Thyroid gland (tissue), 4 donors: ENCODE data around the gene RARRES1. TPM values are rescaled to one million over a fixed set of nuclear protein-coding genes. Genes with fewer than 3 reads are reported as not detected.

Experiments
- DNase-seq, 2 donors: peaks; one replicate each; pipeline ENCODE4 v3.0.0-alpha.2; 2019
- H3K27ac ChIP-seq, 3 donors: fragments of 200-600 bp; sonication (generic); 1 replicate in 2 of 3; 2 replicates in 1 of 3; pipeline ENCODE4 v1.5.1; 2016 to 2019; ENCODE audit warnings: mild to moderate bottlenecking in 1 of 3, moderate library complexity in 1 of 3
- H3K27me3 ChIP-seq: fragments of 200-600 bp; sonication (generic); one replicate; pipeline ENCODE4 v1.5.1; 2019
- H3K36me3 ChIP-seq, 2 donors: fragments of 200-600 bp; sonication (generic); one replicate each; pipeline ENCODE4 v1.5.1; 2016 to 2019
- H3K4me1 ChIP-seq, 2 donors: fragments of 200-600 bp; sonication (generic); one replicate each; pipeline ENCODE4 v1.5.1; 2017 to 2019
- H3K4me3 ChIP-seq, 3 donors: fragments of 200-600 bp; sonication (generic); replicated peaks in 1 of 3; 1 replicate in 2 of 3; 2 replicates in 1 of 3; pipeline ENCODE4 v1.5.1; 2016; ENCODE audit warnings: mild to moderate bottlenecking in 1 of 3
- H3K9me3 ChIP-seq: fragments of 200-600 bp; sonication (generic); one replicate; pipeline ENCODE4 v1.5.1; 2017
- POLR2A ChIP-seq, 2 donors: fragments of 450-650 bp; IDR thresholded peaks; one replicate each; pipeline ENCODE4 v1.6.1; 2017; ENCODE audit warnings: antibody characterized with exemption in 2 of 2, mild to moderate bottlenecking in 2 of 2, moderate library complexity in 1 of 2
- WGBS, 2 donors: methylation state at CpG; one replicate each; pipeline ENCODE4 v1.1.5; 2017; 5-methylcytosine and 5-hydroxymethylcytosine counted together
- intact Hi-C: fragments of 100-400 bp; cut with DNase I; formaldehyde crosslinking; loops from one replicate; pipeline ENCODE4 v1.15.1; 2023
- small RNA-seq: library from RNA; depleted of rRNA; stranded (forward); fragments of <200 nt; gene quantifications from one replicate; pipeline ENCODE3, GENCODE V24; 2016
- total RNA-seq, 4 donors: library from RNA; depleted of rRNA; stranded (reverse); fragments of >200 nt; gene quantifications; one replicate each; pipeline ENCODE4 v1.2.3, GENCODE V29; 2016
- TF ChIP-seq, protein P1 (sequence below), 6 experiments: fragments of 200-600 bp in 3 of 6; fragments of 450-650 bp in 3 of 6; sonication (generic) in 3 of 6; IDR thresholded peaks; one replicate each; pipeline ENCODE4 v1.5.1; 2016 to 2019; ENCODE audit warnings: antibody characterized with exemption in 6 of 6, mild to moderate bottlenecking in 2 of 6, inconsistent platforms in 1 of 6, moderate library complexity in 1 of 6

RARRES1 gene
- total RNA-seq, 4 donors from 2014 or later, result 4.8 to 394 (median 21.4) TPM

DNA sequence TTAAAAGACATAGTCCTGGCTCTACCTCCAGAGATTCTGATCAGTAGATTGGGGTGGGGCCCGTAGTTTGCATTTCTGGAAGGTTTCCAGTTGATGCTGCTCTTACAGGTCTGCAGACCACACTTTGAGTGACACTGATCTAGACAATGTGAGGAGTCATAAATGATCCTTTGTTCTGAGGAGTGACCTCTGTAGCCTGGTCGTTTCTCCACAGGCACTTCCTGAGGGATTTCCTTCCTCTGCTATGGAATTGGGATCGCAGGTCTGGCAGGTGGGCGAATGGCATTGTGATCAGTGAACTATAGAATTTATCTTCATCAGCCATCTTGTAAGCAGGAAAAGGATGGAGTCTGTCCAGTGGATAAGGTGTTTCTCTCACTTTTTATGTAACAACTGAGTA lies 82.5 kb downstream of the RARRES1 start:
- H3K27me3 ChIP-seq, result no peaks in the 10 kb centered on the region
- peaks cover 6 to 7% of the 10 kb centered on the region in 2 donors for H3K4me1 ChIP-seq
- intact Hi-C loops, result no loop called here
- 48 to 68% methylated on average over 4 of the region's 4 CpGs for WGBS, 2 donors
- peaks cover 21 to 47% of the 10 kb centered on the region in 2 donors for H3K36me3 ChIP-seq
- no peak overlapping the region for H3K27ac ChIP-seq
- TF ChIP-seq, protein P1, sequence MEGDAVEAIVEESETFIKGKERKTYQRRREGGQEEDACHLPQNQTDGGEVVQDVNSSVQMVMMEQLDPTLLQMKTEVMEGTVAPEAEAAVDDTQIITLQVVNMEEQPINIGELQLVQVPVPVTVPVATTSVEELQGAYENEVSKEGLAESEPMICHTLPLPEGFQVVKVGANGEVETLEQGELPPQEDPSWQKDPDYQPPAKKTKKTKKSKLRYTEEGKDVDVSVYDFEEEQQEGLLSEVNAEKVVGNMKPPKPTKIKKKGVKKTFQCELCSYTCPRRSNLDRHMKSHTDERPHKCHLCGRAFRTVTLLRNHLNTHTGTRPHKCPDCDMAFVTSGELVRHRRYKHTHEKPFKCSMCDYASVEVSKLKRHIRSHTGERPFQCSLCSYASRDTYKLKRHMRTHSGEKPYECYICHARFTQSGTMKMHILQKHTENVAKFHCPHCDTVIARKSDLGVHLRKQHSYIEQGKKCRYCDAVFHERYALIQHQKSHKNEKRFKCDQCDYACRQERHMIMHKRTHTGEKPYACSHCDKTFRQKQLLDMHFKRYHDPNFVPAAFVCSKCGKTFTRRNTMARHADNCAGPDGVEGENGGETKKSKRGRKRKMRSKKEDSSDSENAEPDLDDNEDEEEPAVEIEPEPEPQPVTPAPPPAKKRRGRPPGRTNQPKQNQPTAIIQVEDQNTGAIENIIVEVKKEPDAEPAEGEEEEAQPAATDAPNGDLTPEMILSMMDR (IDR thresholded peaks at IDR 0.05), result no peak
- TF ChIP-seq POLR2A (IDR thresholded peaks at IDR 0.05), result no peak
- H3K4me3 ChIP-seq, result no peak overlapping the region
- no peaks in the 10 kb centered on the region for H3K9me3 ChIP-seq
- no peak for DNase-seq

Small RNAs within 50 kb of the gene (small RNA-seq; reads per million reads assigned to genes)
- not detected for gene AC080013.6

Other genes with a start within 250 kb of the RARRES1 start
- gene MLF1, start 161.3 kb downstream of the RARRES1 start, total RNA-seq, result 10 to 100 TPM; 11.2 to 22.8 (median 15.4) TPM
- 10 to 100 TPM; 62.3 to 96.1 (median 66.1) TPM for gene GFM1, start 87.9 kb downstream of the RARRES1 start, total RNA-seq
- 10 to 100 TPM; 16.8 to 42.3 (median 22.7) TPM for gene LXN, start 59.8 kb downstream of the RARRES1 start, total RNA-seq
- 100 to 1,000 TPM in 2 of 4 donors, 10 to 100 TPM in 2; 86.6 to 136 (median 96.2) TPM for gene MFSD1, start 69.6 kb upstream of the RARRES1 start, total RNA-seq